ENCODE results near the gene USP44. TPM values are rescaled to one million over a fixed set of nuclear protein-coding genes. Genes with fewer than 3 reads are reported as not detected.
A peak's percentile ranks its signal among the peaks of the same experiment; 100 is the strongest.

USP44 gene
- total RNA-seq, 1 donor: 5.2 TPM

- TF ChIP-seq CTCF (IDR thresholded peaks at IDR 0.05; ENCODE audit: insufficient read depth, low read depth, low read length): no peak
- DNase-seq (ENCODE audit: low read depth): no peak
- H3K4me3 ChIP-seq (ENCODE audit: low read depth, low read length): no peak overlapping the region
Measured at GRCh38 chr12:95528431-95528830, 22.8 kb downstream of the USP44 start.

GRCh38 chr12:95522692-95523091, 28.6 kb downstream of the USP44 start:
- no peak for TF ChIP-seq CTCF (IDR thresholded peaks at IDR 0.05; ENCODE audit: insufficient read depth, low read depth, low read length)
- no peak for DNase-seq (ENCODE audit: low read depth)
- no peak overlapping the region for H3K4me3 ChIP-seq (ENCODE audit: low read depth, low read length)

GRCh38 chr12:95520816-95521215, 30.5 kb downstream of the USP44 start:
- TF ChIP-seq CTCF (IDR thresholded peaks at IDR 0.05; ENCODE audit: insufficient read depth, low read depth, low read length): no peak
- no peak overlapping the region for H3K4me3 ChIP-seq (ENCODE audit: low read depth, low read length)
- no peak for DNase-seq (ENCODE audit: low read depth)

GRCh38 chr12:95518944-95519343, 32.3 kb downstream of the USP44 start:
- no peak overlapping the region for H3K4me3 ChIP-seq (ENCODE audit: low read depth, low read length)
- no peak for TF ChIP-seq CTCF (IDR thresholded peaks at IDR 0.05; ENCODE audit: insufficient read depth, low read depth, low read length)
- no peak for DNase-seq (ENCODE audit: low read depth)

- H3K4me3 ChIP-seq (ENCODE audit: low read depth, low read length): no peak overlapping the region
- no peak for DNase-seq (ENCODE audit: low read depth)
- no peak for TF ChIP-seq CTCF (IDR thresholded peaks at IDR 0.05; ENCODE audit: insufficient read depth, low read depth, low read length)
Measured at GRCh38 chr12:95517246-95517645, 34.0 kb downstream of the USP44 start.

GRCh38 chr12:95516757-95517156, 34.5 kb downstream of the USP44 start:
- H3K4me3 ChIP-seq (ENCODE audit: low read depth, low read length): no peak overlapping the region
- no peak for TF ChIP-seq CTCF (IDR thresholded peaks at IDR 0.05; ENCODE audit: insufficient read depth, low read depth, low read length)
- peak; percentile 81 for DNase-seq (ENCODE audit: low read depth)

- no peak overlapping the region for H3K4me3 ChIP-seq (ENCODE audit: low read depth, low read length)
- DNase-seq (ENCODE audit: low read depth): no peak
- TF ChIP-seq CTCF (IDR thresholded peaks at IDR 0.05; ENCODE audit: insufficient read depth, low read depth, low read length): no peak
Measured at GRCh38 chr12:95515197-95515596, 36.1 kb downstream of the USP44 start.
